ENCODE results near the gene CIAO2A. TPM values are rescaled to one million over a fixed set of nuclear protein-coding genes. Genes with fewer than 3 reads are reported as not detected.

CIAO2A gene
- total RNA-seq: 36.5 and 52.8 TPM in 2 replicates

GRCh38 chr15:64093627-64094417 is at the start of gene CIAO2A:
Gene CIAO2A (minus strand): TSS chr15:64093838. CDS start chr15:64093768, 70 bp downstream.

GRCh38 chr15:64095795-64096667 is 2.4 kb upstream of the CIAO2A start, which contains the start of gene SNX1:
Gene SNX1 (plus strand): TSS chr15:64095982. CDS start chr15:64096014, 32 bp downstream.

GRCh38 chr15:64046421-64047153 is 47.1 kb downstream of the CIAO2A start, which contains the start of gene DAPK2:
Gene DAPK2 (minus strand): TSS chr15:64046485. CDS start chr15:64040261, 6,224 bp downstream.

Small RNAs within 50 kb of the gene (small RNA-seq; reads per million reads assigned to genes)
- gene RF00019 (ENCODE audit: low replicate concordance): not detected

Other genes starting within 250 kb of the CIAO2A start
- 1.1 TPM in 2 replicates for gene DAPK2, start 47.4 kb downstream of the CIAO2A start, total RNA-seq
- gene SNX1, start 2.1 kb upstream of the CIAO2A start, total RNA-seq: 35.6 and 46.6 TPM in 2 replicates
- gene SNX22, start 57.9 kb upstream of the CIAO2A start, total RNA-seq: under 0.01 and 0.14 TPM in 2 replicates
- gene PPIB, start 69.2 kb upstream of the CIAO2A start, total RNA-seq: 692 and 1,959 TPM in 2 replicates